CD4-positive, CD25-positive, alpha-beta regulatory T cell (primary cell): ENCODE results near the gene ZNF217. TPM values are rescaled to one million over a fixed set of nuclear protein-coding genes. Genes with fewer than 3 reads are reported as not detected.

Experiments
- ATAC-seq, 2 donors: fragments of 150-1000 bp; cut with Tn5 transposase; one replicate each; pipeline ENCODE4 v1.10.0; 2021; ENCODE audit warnings: low read depth in 2 of 2, moderate number of reproducible peaks in 2 of 2, moderate library complexity in 1 of 2
- DNase-seq, 3 donors: peaks; one replicate each; pipeline versions ENCODE4 v3.0.0 to v3.0.0-alpha.2; 2012 to 2022; ENCODE audit warnings: mixed read lengths in 1 of 3
- H3K27ac ChIP-seq: one replicate; pipeline ENCODE4 v1.7.0; 2013; ENCODE audit warnings: mild to moderate bottlenecking, low read length; ENCODE audit not compliant: insufficient read depth, poor library complexity, severe bottlenecking
- H3K27me3 ChIP-seq: one replicate; pipeline ENCODE4 v1.7.0; 2013; ENCODE audit warnings: low read length; ENCODE audit not compliant: control insufficient read depth, insufficient read depth
- H3K36me3 ChIP-seq: one replicate; pipeline ENCODE4 v1.7.0; 2013; ENCODE audit warnings: mild to moderate bottlenecking, low read length, moderate library complexity; ENCODE audit not compliant: control insufficient read depth, insufficient read depth
- H3K4me1 ChIP-seq: 2 replicates; pipeline ENCODE4 v1.7.0; 2013; ENCODE audit warnings: mild to moderate bottlenecking, low read length; ENCODE audit not compliant: insufficient read depth, control insufficient read depth, poor library complexity, severe bottlenecking
- H3K4me3 ChIP-seq: one replicate; pipeline ENCODE4 v1.7.0; 2013; ENCODE audit warnings: low read depth, mild to moderate bottlenecking, low read length, moderate library complexity
- H3K9me3 ChIP-seq, 2 experiments: 1 replicate in 1 of 2; 2 replicates in 1 of 2; pipeline ENCODE4 v1.7.0; 2013; ENCODE audit warnings: low read length in 2 of 2, mild to moderate bottlenecking in 1 of 2, moderate library complexity in 1 of 2; ENCODE audit not compliant: control insufficient read depth in 2 of 2
- H3K27ac Mint-ChIP-seq, 3 donors: one replicate each; pipeline ENCODE4 v1.8.0; 2020 to 2022; ENCODE audit warnings: mild to moderate bottlenecking in 3 of 3, mixed read lengths in 3 of 3, moderate library complexity in 2 of 3
- H3K27me3 Mint-ChIP-seq: one replicate; pipeline ENCODE4 v1.8.0; 2022; ENCODE audit warnings: mild to moderate bottlenecking, mixed read lengths
- H3K36me3 Mint-ChIP-seq: one replicate; pipeline ENCODE4 v1.8.0; 2020; ENCODE audit warnings: mixed read lengths
- H3K4me1 Mint-ChIP-seq, 4 donors: one replicate each; pipeline ENCODE4 v1.8.0; 2020 to 2022; ENCODE audit warnings: mixed read lengths in 4 of 4, mild to moderate bottlenecking in 1 of 4
- H3K4me3 Mint-ChIP-seq, 4 donors: one replicate each; pipeline ENCODE4 v1.8.0; 2020 to 2022; ENCODE audit warnings: mild to moderate bottlenecking in 4 of 4, mixed read lengths in 4 of 4, moderate library complexity in 3 of 4
- H3K9me3 Mint-ChIP-seq, 7 donors: one replicate each; pipeline ENCODE4 v1.8.0; 2020 to 2022; ENCODE audit warnings: mixed read lengths in 7 of 7, mild to moderate bottlenecking in 3 of 7, moderate library complexity in 2 of 7
- polyA plus RNA-seq, 4 donors: library from polyadenylated mRNA; unstranded; fragments of 300-500 nt; fragmentation: Illumina TruSeq; gene quantifications; one replicate each; pipeline ENCODE4 v1.2.3, GENCODE V29; 2021
- total RNA-seq: library from RNA; stranded (reverse); gene quantifications from one replicate; pipeline ENCODE4 v1.2.3, GENCODE V29; 2022

The ZNF217 gene
- total and polyA plus RNA-seq, 5 donors from 2014 or later: 15.6 to 70.9 (median 18.4) TPM

GRCh38 chr20:53578492-53579222 is 15.0 kb downstream of the ZNF217 start:
- peaks cover 59% of the 10 kb centered on the region for H3K36me3 Mint-ChIP-seq
- no peaks in the 10 kb centered on the region for H3K27me3 ChIP-seq
- no peaks in the 10 kb centered on the region for H3K9me3 Mint-ChIP-seq
- peaks cover 62% of the 10 kb centered on the region for H3K36me3 ChIP-seq
- H3K4me3 ChIP-seq: peak overlapping the region; percentile 87
- peaks cover 26 to 95% (median 62%) of the 10 kb centered on the region in 4 donors for H3K4me1 Mint-ChIP-seq
- H3K27ac Mint-ChIP-seq: peak overlapping the region; percentile 93 to 100 (median 94)
- H3K27ac ChIP-seq: peak overlapping the region; percentile 90
- peak overlapping the region; percentile 85 to 95 (median 90) for H3K4me3 Mint-ChIP-seq
- DNase-seq (peak; percentile 61 to 89 (median 81)), ATAC-seq (peak; percentile 47 to 61)
- peaks cover 72% of the 10 kb centered on the region for H3K4me1 ChIP-seq
- H3K9me3 ChIP-seq: no peaks in the 10 kb centered on the region
- H3K27me3 Mint-ChIP-seq: no peaks in the 10 kb centered on the region

- H3K9me3 ChIP-seq: no peaks in the 10 kb centered on the region
- no peak overlapping the region for H3K4me3 ChIP-seq
- no peak for ATAC-seq
- H3K4me1 ChIP-seq: peaks cover 72% of the 10 kb centered on the region
- H3K27me3 ChIP-seq: no peaks in the 10 kb centered on the region
- H3K4me3 Mint-ChIP-seq: peak overlapping the region in 3 of 4 donors; percentile 19 to 75 (median 45)
- peaks cover 71% of the 10 kb centered on the region for H3K36me3 ChIP-seq
- no peaks in the 10 kb centered on the region for H3K27me3 Mint-ChIP-seq
- DNase-seq: no peak
- peaks cover 24 to 94% (median 62%) of the 10 kb centered on the region in 4 donors for H3K4me1 Mint-ChIP-seq
- H3K9me3 Mint-ChIP-seq: no peaks in the 10 kb centered on the region
- peak overlapping the region; percentile 79 to 94 (median 80) for H3K27ac Mint-ChIP-seq
- peaks cover 60% of the 10 kb centered on the region for H3K36me3 Mint-ChIP-seq
- H3K27ac ChIP-seq: no peak overlapping the region
These were observed 16.9 kb downstream of the ZNF217 start for GRCh38 chr20:53576586-53577318.

- peaks cover 66% of the 10 kb centered on the region for H3K4me1 ChIP-seq
- no peak overlapping the region for H3K4me3 ChIP-seq
- peaks cover 62% of the 10 kb centered on the region for H3K36me3 Mint-ChIP-seq
- no peak overlapping the region for H3K27ac ChIP-seq
- H3K9me3 Mint-ChIP-seq: no peaks in the 10 kb centered on the region
- H3K27me3 Mint-ChIP-seq: no peaks in the 10 kb centered on the region
- H3K36me3 ChIP-seq: peaks cover 71% of the 10 kb centered on the region
- H3K27me3 ChIP-seq: no peaks in the 10 kb centered on the region
- H3K4me3 Mint-ChIP-seq: peak overlapping the region in 2 of 4 donors; percentile 45 to 75
- H3K27ac Mint-ChIP-seq: peak overlapping the region in 2 of 3 donors; percentile 80 to 94
- no peak for ATAC-seq
- no peak for DNase-seq
- H3K4me1 Mint-ChIP-seq: peaks cover 27 to 95% (median 66%) of the 10 kb centered on the region in 4 donors
- H3K9me3 ChIP-seq: no peaks in the 10 kb centered on the region
These were observed 17.5 kb downstream of the ZNF217 start for GRCh38 chr20:53576195-53576580.

GRCh38 chr20:53575481-53576194 is 18.0 kb downstream of the ZNF217 start:
- H3K4me3 Mint-ChIP-seq: peak overlapping the region in 3 of 4 donors; percentile 51 to 61 (median 53)
- H3K27ac ChIP-seq: no peak overlapping the region
- peaks cover 27 to 94% (median 66%) of the 10 kb centered on the region in 4 donors for H3K4me1 Mint-ChIP-seq
- peaks cover 61% of the 10 kb centered on the region for H3K4me1 ChIP-seq
- DNase-seq (no peak), ATAC-seq (no peak)
- no peaks in the 10 kb centered on the region for H3K27me3 ChIP-seq
- H3K36me3 ChIP-seq: peaks cover 74% of the 10 kb centered on the region
- peak overlapping the region in 2 of 3 donors; percentile 80 to 94 for H3K27ac Mint-ChIP-seq
- no peak overlapping the region for H3K4me3 ChIP-seq
- H3K9me3 Mint-ChIP-seq: no peaks in the 10 kb centered on the region
- H3K27me3 Mint-ChIP-seq: no peaks in the 10 kb centered on the region
- peaks cover 64% of the 10 kb centered on the region for H3K36me3 Mint-ChIP-seq
- no peaks in the 10 kb centered on the region for H3K9me3 ChIP-seq

GRCh38 chr20:53574819-53575218 is 18.8 kb downstream of the ZNF217 start:
- Mint-ChIP-seq H3K36me3 (peaks cover 61% of the 10 kb centered on the region), H3K27ac (peak overlapping the region in 2 of 3 donors; percentile 36 to 94), H3K27me3 (no peaks in the 10 kb centered on the region), H3K4me3 (no peak overlapping the region), H3K4me1 (peaks cover 23 to 91% (median 61%) of the 10 kb centered on the region in 4 donors), H3K9me3 (no peaks in the 10 kb centered on the region)
- DNase-seq (no peak), ATAC-seq (no peak)
- Histone ChIP-seq H3K4me1 (peaks cover 52% of the 10 kb centered on the region), H3K9me3 (no peaks in the 10 kb centered on the region), H3K27me3 (no peaks in the 10 kb centered on the region), H3K27ac (no peak overlapping the region), H3K36me3 (peaks cover 82% of the 10 kb centered on the region), H3K4me3 (no peak overlapping the region)

- peaks cover 47% of the 10 kb centered on the region for H3K4me1 ChIP-seq
- no peaks in the 10 kb centered on the region for H3K9me3 ChIP-seq
- H3K4me3 ChIP-seq: no peak overlapping the region
- Mint-ChIP-seq H3K27me3 (no peaks in the 10 kb centered on the region), H3K36me3 (peaks cover 64% of the 10 kb centered on the region), H3K27ac (peak overlapping the region in 2 of 3 donors; percentile 38 to 94), H3K4me1 (peaks cover 18 to 89% (median 60%) of the 10 kb centered on the region in 4 donors), H3K9me3 (no peaks in the 10 kb centered on the region), H3K4me3 (no peak overlapping the region)
- ATAC-seq (no peak), DNase-seq (no peak)
- no peaks in the 10 kb centered on the region for H3K27me3 ChIP-seq
- peaks cover 86% of the 10 kb centered on the region for H3K36me3 ChIP-seq
- H3K27ac ChIP-seq: peak overlapping the region; percentile 10
These were observed 19.3 kb downstream of the ZNF217 start for GRCh38 chr20:53574259-53574789.

- DNase-seq (no peak), ATAC-seq (no peak)
- Histone ChIP-seq H3K27me3 (no peaks in the 10 kb centered on the region), H3K4me1 (peaks cover 26% of the 10 kb centered on the region), H3K36me3 (peaks cover 95% of the 10 kb centered on the region), H3K4me3 (no peak overlapping the region), H3K9me3 (no peaks in the 10 kb centered on the region), H3K27ac (no peak overlapping the region)
- Mint-ChIP-seq H3K4me3 (peak overlapping the region in 1 of 4 donors; percentile 41), H3K27ac (peak overlapping the region; percentile 26 to 82 (median 59)), H3K36me3 (peaks cover 59% of the 10 kb centered on the region), H3K4me1 (peaks cover 12 to 72% (median 47%) of the 10 kb centered on the region in 4 donors), H3K9me3 (no peaks in the 10 kb centered on the region), H3K27me3 (no peaks in the 10 kb centered on the region)
These were observed 21.9 kb downstream of the ZNF217 start for GRCh38 chr20:53571555-53572286.
